ENCODE data around the gene FYB1. TPM values are rescaled to one million over a fixed set of nuclear protein-coding genes. Genes with fewer than 3 reads are reported as not detected.
A peak's percentile ranks its signal among the peaks of the same experiment; 100 is the strongest.

FYB1 gene
- total RNA-seq, 1 donor from 2014 or later: 0.55 TPM

- POLR2A ChIA-PET: interaction anchor here (0.7 to 1.5 kb wide), 2 partner anchors 75 to 121 kb away, joined by 3 read pairs; no protein-coding TSS in a partner anchor
- ATAC-seq (ENCODE audit: low read depth) (no peak), DNase-seq (no peak)
- no peak overlapping the region for H3K27ac Mint-ChIP-seq
- no peak overlapping the region for H3K4me3 Mint-ChIP-seq
- CTCF ChIA-PET: interaction anchor here (0.9 to 4.6 kb wide), 11 partner anchors 9 to 641 kb away, joined by 3 to 39 read pairs (median 6); no protein-coding TSS in a partner anchor
- H3K36me3 Mint-ChIP-seq (ENCODE audit: low read depth): peaks cover 2% of the 10 kb centered on the region
- TF ChIP-seq CTCF (IDR thresholded peaks at IDR 0.05): no peak
- intact Hi-C loops (cut with micrococcal nuclease): loop anchor here (1.0 to 5.0 kb wide), 4 partner anchors 75 to 639 kb away; no protein-coding TSS in a partner anchor
- peaks cover 3% of the 10 kb centered on the region for H3K9me3 Mint-ChIP-seq
- no peaks in the 10 kb centered on the region for H3K27me3 Mint-ChIP-seq
- peaks cover 29% of the 10 kb centered on the region for H3K4me1 Mint-ChIP-seq
Observed at GRCh38 chr5:39080168-39080567, 139.2 kb downstream of the FYB1 start.

- DNase-seq: no peak
- Mint-ChIP-seq H3K27ac (no peak overlapping the region), H3K36me3 (ENCODE audit: low read depth) (peaks cover 4% of the 10 kb centered on the region), H3K4me3 (no peak overlapping the region), H3K4me1 (peaks cover 32% of the 10 kb centered on the region), H3K9me3 (peaks cover 3% of the 10 kb centered on the region), H3K27me3 (no peaks in the 10 kb centered on the region)
- intact Hi-C loops (cut with micrococcal nuclease): loop anchor here (10.0 kb wide), 2 partner anchors 1406 to 1704 kb away; partner anchors contain the start of genes NUP155 and WDR70
- CTCF ChIA-PET: interaction anchor here (0.6 to 4.6 kb wide), 3 partner anchors 38 to 638 kb away, joined by 3 to 39 read pairs (median 20); no protein-coding TSS in a partner anchor
- POLR2A ChIA-PET: no interaction called here
- TF ChIP-seq CTCF (IDR thresholded peaks at IDR 0.05): no peak
- no peak for ATAC-seq (ENCODE audit: low read depth)
Observed at GRCh38 chr5:39079147-39079546, 140.2 kb downstream of the FYB1 start.

GRCh38 chr5:39076757-39077728 is 142.3 kb downstream of the FYB1 start:
- intact Hi-C loops (cut with micrococcal nuclease): loop anchor here (10.0 kb wide), 2 partner anchors 1408 to 1702 kb away; partner anchors contain the start of genes NUP155 and WDR70
- POLR2A ChIA-PET: interaction anchor here (0.7 kb wide), 1 partner anchor 518 kb away, joined by 3 read pairs; no protein-coding TSS in a partner anchor
- Mint-ChIP-seq H3K9me3 (no peaks in the 10 kb centered on the region), H3K27me3 (no peaks in the 10 kb centered on the region), H3K36me3 (ENCODE audit: low read depth) (peaks cover 10% of the 10 kb centered on the region), H3K4me1 (peaks cover 44% of the 10 kb centered on the region), H3K4me3 (peak overlapping the region; percentile 44), H3K27ac (peak overlapping the region; percentile 54)
- CTCF ChIA-PET: no interaction called here
- peak; percentile 7 for ATAC-seq (ENCODE audit: low read depth)
- TF ChIP-seq CTCF (IDR thresholded peaks at IDR 0.05): no peak
- no peak for DNase-seq

- Mint-ChIP-seq H3K4me3 (peak overlapping the region; percentile 26), H3K27me3 (no peaks in the 10 kb centered on the region), H3K4me1 (peaks cover 50% of the 10 kb centered on the region), H3K36me3 (ENCODE audit: low read depth) (peaks cover 13% of the 10 kb centered on the region), H3K9me3 (no peaks in the 10 kb centered on the region), H3K27ac (peak overlapping the region; percentile 54)
- ChIA-PET POLR2A (interaction anchor here (0.7 kb wide), 2 partner anchors 115 to 519 kb away, joined by 3 read pairs; no protein-coding TSS in a partner anchor), CTCF (interaction anchor here (0.6 kb wide), 1 partner anchor 44 kb away, joined by 3 read pairs; no protein-coding TSS in a partner anchor)
- ATAC-seq (ENCODE audit: low read depth) (no peak), DNase-seq (no peak)
- intact Hi-C loops (cut with micrococcal nuclease): loop anchor here (10.0 kb wide), 2 partner anchors 1409 to 1701 kb away; partner anchors contain the start of genes NUP155 and WDR70
- TF ChIP-seq CTCF (IDR thresholded peaks at IDR 0.05): no peak
Observed at GRCh38 chr5:39076101-39076756, 143.1 kb downstream of the FYB1 start.
